B cell (primary cell): Measurements from ENCODE around the gene CATSPERZ. TPM values are rescaled to one million over a fixed set of nuclear protein-coding genes. Genes with fewer than 3 reads are reported as not detected.
"Not testable (repeated sequence)": the region's sequence is repeated elsewhere in the genome, so short reads cannot be mapped to it uniquely, and the experiment has no call there.

ENCODE experiments used
- ATAC-seq: fragments of 200-7000 bp; cut with Tn5 transposase; one replicate; pipeline ENCODE4 v1.10.0; 2021; ENCODE audit warnings: low read depth, mild to moderate bottlenecking, moderate number of reproducible peaks, moderate library complexity
- CTCF ChIA-PET: fragments of 350-600 bp; sonication (Branson Sonifier 250); formaldehyde crosslinking; loops from one replicate; lab custom pipeline; 2021; ENCODE audit warnings: antibody characterized with exemption, inconsistent platforms; lab: Charles Lee
- POLR2A ChIA-PET: fragments of 350-600 bp; sonication (Branson Sonifier 250); formaldehyde crosslinking; loops from one replicate; lab custom pipeline; 2021; ENCODE audit warnings: antibody characterized with exemption; lab: Charles Lee
- DNase-seq: peaks from one replicate; pipeline ENCODE4 v3.0.0; 2013
- H2AFZ ChIP-seq: 2 replicates; pipeline ENCODE4 v1.6.1; 2012; ENCODE audit warnings: mild to moderate bottlenecking, low read depth, low read length; ENCODE audit not compliant: insufficient read depth, poor library complexity, severe bottlenecking
- H3K27ac ChIP-seq, 2 donors: 1 replicate in 1 of 2; 2 replicates in 1 of 2; pipeline ENCODE4 v1.5.1; 2012 to 2013; ENCODE audit warnings: low read length in 2 of 2, mild to moderate bottlenecking in 2 of 2, moderate library complexity in 1 of 2
- H3K27me3 ChIP-seq, 4 experiments: fragments of 200-600 bp in 1 of 4; sonication (generic) in 1 of 4; replicated peaks in 1 of 4; 1 replicate in 2 of 4; 2 replicates in 2 of 4; pipeline versions ENCODE4 v1.6.1 to v1.7.0; 2013 to 2016; ENCODE audit warnings: low read length in 3 of 4, mild to moderate bottlenecking in 2 of 4, mixed read lengths in 1 of 4, moderate library complexity in 1 of 4; ENCODE audit not compliant: insufficient read depth in 4 of 4, control insufficient read depth in 3 of 4; ENCODE audit errors: control extremely low read depth in 1 of 4
- H3K36me3 ChIP-seq, 2 experiments: replicated peaks in 1 of 2; 1 replicate in 1 of 2; 2 replicates in 1 of 2; pipeline versions ENCODE4 v1.6.1 to v1.7.1; 2013; ENCODE audit warnings: low read length in 1 of 2; ENCODE audit not compliant: insufficient read depth in 2 of 2, control insufficient read depth in 1 of 2; ENCODE audit errors: control extremely low read depth in 1 of 2, extremely low read depth in 1 of 2
- H3K4me1 ChIP-seq, 2 donors: fragments of 200-600 bp in 1 of 2; sonication (generic) in 1 of 2; 1 replicate in 1 of 2; 2 replicates in 1 of 2; pipeline versions ENCODE4 v1.5.1 to v1.6.1; 2013 to 2017; ENCODE audit warnings: low read length in 2 of 2; ENCODE audit not compliant: control insufficient read depth in 2 of 2, insufficient read depth in 2 of 2
- H3K4me2 ChIP-seq: replicated peaks from 2 replicates; pipeline ENCODE3; 2012; ENCODE audit warnings: mild to moderate bottlenecking, low read depth, low read length; ENCODE audit not compliant: poor library complexity, severe bottlenecking
- H3K4me3 ChIP-seq, 5 experiments: fragments of 200-600 bp in 1 of 5; sonication (generic) in 1 of 5; 1 replicate in 3 of 5; 2 replicates in 2 of 5; pipeline versions ENCODE4 v1.5.1 to v1.7.0; 2011 to 2016; ENCODE audit warnings: low read length in 4 of 5, mild to moderate bottlenecking in 4 of 5, low read depth in 2 of 5, control low read depth in 1 of 5, moderate library complexity in 1 of 5; ENCODE audit not compliant: insufficient read depth in 1 of 5; ENCODE audit errors: control extremely low read depth in 1 of 5, extremely low read depth in 1 of 5
- H3K79me2 ChIP-seq: fragments of 200-600 bp; sonication (generic); one replicate; pipeline ENCODE4 v1.6.0; 2016; ENCODE audit warnings: low read length; ENCODE audit not compliant: control insufficient read depth, insufficient read depth
- H3K9ac ChIP-seq: fragments of 200-600 bp; sonication (generic); 2 replicates; pipeline ENCODE4 v1.6.1; 2017; ENCODE audit warnings: mild to moderate bottlenecking, low read length, moderate library complexity
- H3K9me3 ChIP-seq, 3 donors: one replicate each; pipeline versions ENCODE4 v1.6.1 to v1.7.1; 2013; ENCODE audit warnings: low read length in 2 of 3; ENCODE audit not compliant: control insufficient read depth in 2 of 3, insufficient read depth in 1 of 3; ENCODE audit errors: control extremely low read depth in 1 of 3
- H4K20me1 ChIP-seq: 2 replicates; pipeline ENCODE4 v1.6.0; 2012; ENCODE audit warnings: mild to moderate bottlenecking, low read length; ENCODE audit not compliant: insufficient read depth, control insufficient read depth, poor library complexity, severe bottlenecking
- H3K27ac Mint-ChIP-seq: one replicate; pipeline ENCODE4 v1.8.0; 2021; ENCODE audit warnings: mixed read lengths
- H3K27me3 Mint-ChIP-seq: one replicate; pipeline ENCODE4 v1.8.0; 2021; ENCODE audit warnings: mixed read lengths
- H3K4me1 Mint-ChIP-seq: one replicate; pipeline ENCODE4 v1.8.0; 2021; ENCODE audit warnings: mixed read lengths
- H3K4me3 Mint-ChIP-seq: one replicate; pipeline ENCODE4 v1.8.0; 2021; ENCODE audit warnings: mixed read lengths
- H3K9me3 Mint-ChIP-seq: one replicate; pipeline ENCODE4 v1.8.0; 2022; ENCODE audit warnings: mixed read lengths; ENCODE audit not compliant: insufficient read depth
- CTCF ChIP-seq: fragments of 200-600 bp; IDR thresholded peaks from one replicate; pipeline ENCODE4 v1.8.0; 2022; ENCODE audit warnings: antibody characterized with exemption, mild to moderate bottlenecking
- EZH2 ChIP-seq: IDR thresholded peaks from 2 replicates; pipeline ENCODE4 v1.6.1; 2012; ENCODE audit warnings: borderline replicate concordance, low read depth, mild to moderate bottlenecking, moderate library complexity, low read length; ENCODE audit not compliant: insufficient read depth, poor library complexity, severe bottlenecking
- WGBS: methylation state at CpG from one replicate; pipeline ENCODE4 v1.1.5; 2013; ENCODE audit warnings: missing lambda C conversion rate; ENCODE audit not compliant: insufficient coverage; 5-methylcytosine and 5-hydroxymethylcytosine counted together
- intact Hi-C: fragments of 100-400 bp; cut with micrococcal nuclease; formaldehyde crosslinking; loops from one replicate; pipeline ENCODE4 v1.10.0; 2022
- polyA plus RNA-seq: library from polyadenylated mRNA; depleted of rRNA; stranded (reverse); fragments of >200 nt; gene quantifications from 2 replicates; pipeline ENCODE4 v1.2.3, GENCODE V29; 2012
- total RNA-seq, 2 donors: library from RNA; stranded (reverse); fragments of 120-200 nt in 1 of 2; gene quantifications; 1 replicate in 1 of 2; 2 replicates in 1 of 2; pipeline versions ENCODE4 v1.2.3 to v1.2.4, GENCODE V29; 2013 to 2022

Gene CATSPERZ
- total and polyA plus RNA-seq, 2 donors (not counting 1 experiment from before 2014, with no cell fraction given): 0.39 TPM; not detected in 1

DNA sequence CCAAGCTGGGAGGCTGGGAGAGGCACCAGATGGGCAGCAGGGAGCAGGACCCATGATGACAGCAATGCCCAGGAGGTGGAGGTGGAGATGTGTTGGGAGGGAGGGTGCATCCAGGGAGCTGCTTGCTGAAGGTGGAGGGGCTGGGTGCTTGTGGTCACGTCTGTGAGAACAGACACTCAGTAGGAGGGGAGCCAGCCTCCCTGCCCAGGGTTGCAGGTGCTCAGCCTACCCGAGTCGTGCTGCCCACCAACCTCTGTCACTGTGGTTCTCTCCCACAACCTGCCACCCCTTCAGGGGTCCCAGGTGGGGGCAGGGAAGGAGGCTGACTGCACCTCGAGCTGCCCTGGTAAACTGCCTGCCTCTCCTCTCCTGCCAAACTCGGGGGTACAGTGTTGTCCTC lies 23.2 kb downstream of the CATSPERZ start:
- peaks cover 16% of the 10 kb centered on the region for H3K4me1 Mint-ChIP-seq
- 10% methylated on average over 3 of the region's 5 CpGs for WGBS
- Histone ChIP-seq H3K4me3 (no peak overlapping the region), H3K9ac (no peak overlapping the region), H3K79me2 (peaks cover 3% of the 10 kb centered on the region), H3K4me2 (no peak overlapping the region), H4K20me1 (no peaks in the 10 kb centered on the region), H3K27ac (no peak overlapping the region), H3K4me1 (peaks cover 8 to 11% of the 10 kb centered on the region in 2 donors), H3K9me3 (no peaks in the 10 kb centered on the region), H3K36me3 (peaks cover 0 to 7% of the 10 kb centered on the region in 2 experiments), H3K27me3 (no peaks in the 10 kb centered on the region), H2AFZ (no peak overlapping the region)
- ATAC-seq (no peak), DNase-seq (no peak)
- H3K9me3 Mint-ChIP-seq: no peaks in the 10 kb centered on the region
- no peak overlapping the region for H3K27ac Mint-ChIP-seq
- intact Hi-C loops: no loop called here
- H3K4me3 Mint-ChIP-seq: no peak overlapping the region
- ChIA-PET POLR2A (interaction anchor here (0.6 to 1.8 kb wide), 2 partner anchors 12 to 109 kb away, joined by 7 to 9 read pairs; no protein-coding TSS in a partner anchor), CTCF (interaction anchor here (0.7 to 3.3 kb wide), 2 partner anchors 31 to 33 kb away, joined by 3 to 12 read pairs; no protein-coding TSS in a partner anchor)
- no peaks in the 10 kb centered on the region for H3K27me3 Mint-ChIP-seq
- TF ChIP-seq CTCF (no peak), EZH2 (no peak)

DNA sequence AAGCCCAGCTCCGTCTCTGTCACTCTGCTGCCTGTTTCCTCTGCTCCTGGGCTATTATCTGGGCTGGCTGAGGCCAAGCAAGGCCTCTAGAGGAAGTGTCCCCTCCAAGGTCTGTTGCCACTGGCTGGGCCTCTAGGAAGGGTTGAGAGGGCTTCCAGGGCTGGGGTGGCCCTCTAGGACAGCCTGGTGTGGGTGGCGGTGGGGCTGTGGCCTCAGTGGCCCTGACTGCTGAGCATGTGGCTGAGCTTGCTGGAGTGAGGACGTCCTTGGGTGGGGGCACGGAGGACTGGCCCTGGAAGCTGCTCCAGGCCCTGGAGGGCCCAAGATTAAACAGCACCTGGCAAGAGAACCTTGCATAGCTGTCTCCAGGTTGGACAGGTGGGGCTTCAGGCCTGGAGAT lies 23.8 kb downstream of the CATSPERZ start:
- H4K20me1 ChIP-seq, H3K4me2 ChIP-seq, H3K36me3 ChIP-seq, H3K9me3 ChIP-seq, H3K9ac ChIP-seq, H3K27me3 Mint-ChIP-seq, intact Hi-C loops, H3K79me2 ChIP-seq, H2AFZ ChIP-seq, DNase-seq, H3K27ac ChIP-seq, H3K9me3 Mint-ChIP-seq, H3K27ac Mint-ChIP-seq, ATAC-seq, H3K4me3 ChIP-seq, H3K4me3 Mint-ChIP-seq, H3K4me1 ChIP-seq, H3K27me3 ChIP-seq: not testable (repeated sequence)
- 96% methylated on average over 4 of the region's 4 CpGs for WGBS
- H3K4me1 Mint-ChIP-seq: peaks cover 13% of the 10 kb centered on the region
- CTCF ChIA-PET: interaction anchor here (0.7 to 3.3 kb wide), 2 partner anchors 31 to 33 kb away, joined by 3 to 12 read pairs; no protein-coding TSS in a partner anchor
- POLR2A ChIA-PET: interaction anchor here (1.8 kb wide), 1 partner anchor 11 kb away, joined by 7 read pairs; no protein-coding TSS in a partner anchor
